Liver (tissue), 3 donors: ENCODE measurements around the gene TRIP12.

Experiments
- CTCF ChIP-seq: fragments of 150-350 bp; IDR thresholded peaks from 2 replicates; pipeline ENCODE4 v1.5.1; 2017; ENCODE audit warnings: improper control_type of control experiment, low read depth, low read length; ENCODE audit not compliant: missing input control
- HNF4A ChIP-seq, 2 donors: conservative IDR thresholded peaks; 2 replicates each; pipeline ENCODE4 v1.6.1; 2016; ENCODE audit warnings: antibody characterized with exemption in 2 of 2, mild to moderate bottlenecking in 2 of 2
- donor health status: healthy.
- donor health status: healthy.

- no peak for TF ChIP-seq CTCF
- no peak for TF ChIP-seq HNF4A (conservative IDR thresholded peaks at IDR 0.05)
Observed at GRCh38 chr2:229930656-229931055, 8.8 kb upstream of the TRIP12 start.
